ENCODE data around the gene CCDC102B. TPM values are rescaled to one million over a fixed set of nuclear protein-coding genes. Genes with fewer than 3 reads are reported as not detected.

CCDC102B gene
- total RNA-seq, 1 donor from 2014 or later = 4.9 TPM

- ATAC-seq (no peak), DNase-seq (no peak)
- intact Hi-C loops (cut with micrococcal nuclease) = no loop called here
Measured at GRCh38 chr18:69022426-69022825, 224.5 kb downstream of the CCDC102B start.

DNA sequence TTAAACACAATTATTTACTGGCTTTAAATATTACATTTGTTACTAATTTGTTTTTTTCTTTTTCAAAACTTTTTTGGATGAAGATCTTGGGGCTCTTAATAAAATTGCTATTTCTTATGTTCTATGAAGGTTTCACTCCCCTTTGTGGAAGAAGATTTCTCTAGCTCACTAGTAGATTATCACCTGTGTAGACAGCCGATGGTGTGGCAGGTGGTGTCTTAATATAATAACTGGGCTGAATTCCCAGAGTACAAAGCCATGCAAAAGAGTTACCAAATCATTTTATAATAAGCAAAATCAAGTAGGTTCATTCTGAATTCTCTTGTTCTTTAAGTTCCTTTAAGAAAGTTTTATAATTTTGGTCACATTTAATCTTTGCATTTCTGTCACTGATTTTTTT, 233.7 kb downstream of the CCDC102B start:
- intact Hi-C loops (cut with micrococcal nuclease) = no loop called here
- ATAC-seq (no peak), DNase-seq (no peak)

- intact Hi-C loops (cut with micrococcal nuclease) = no loop called here
- DNase-seq = no peak
Measured at GRCh38 chr18:69032009-69032408, 234.1 kb downstream of the CCDC102B start.

DNA sequence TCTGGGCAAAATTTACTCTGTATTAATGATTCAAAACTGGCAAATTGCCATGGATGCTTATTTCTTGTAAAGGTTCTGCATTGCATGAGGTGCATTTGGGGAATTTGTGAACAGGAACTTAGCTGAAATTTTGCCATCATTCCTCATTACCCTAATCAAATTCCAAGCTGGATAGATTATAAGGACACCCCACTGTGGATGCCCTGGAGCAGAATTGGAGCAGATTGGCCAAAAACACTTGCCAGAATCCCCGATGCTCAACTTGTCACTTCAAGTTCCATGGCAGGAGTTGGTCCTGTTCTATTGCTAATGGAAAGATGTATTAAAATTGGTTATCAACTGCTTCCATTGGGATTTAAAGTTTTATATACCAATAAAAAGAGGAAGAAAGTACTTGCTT, 237.9 kb downstream of the CCDC102B start:
- intact Hi-C loops (cut with micrococcal nuclease) = no loop called here
- no peak for ATAC-seq

More at GRCh38 chr18:69032009-69032408, 234.1 kb downstream of the CCDC102B start:
- no peak for ATAC-seq

GRCh38 chr18:69044215-69044614, 246.3 kb downstream of the CCDC102B start:
- intact Hi-C loops (cut with micrococcal nuclease) = no loop called here

More for the DNA sequence above, 237.9 kb downstream of the CCDC102B start:
- no peak for DNase-seq

DNA sequence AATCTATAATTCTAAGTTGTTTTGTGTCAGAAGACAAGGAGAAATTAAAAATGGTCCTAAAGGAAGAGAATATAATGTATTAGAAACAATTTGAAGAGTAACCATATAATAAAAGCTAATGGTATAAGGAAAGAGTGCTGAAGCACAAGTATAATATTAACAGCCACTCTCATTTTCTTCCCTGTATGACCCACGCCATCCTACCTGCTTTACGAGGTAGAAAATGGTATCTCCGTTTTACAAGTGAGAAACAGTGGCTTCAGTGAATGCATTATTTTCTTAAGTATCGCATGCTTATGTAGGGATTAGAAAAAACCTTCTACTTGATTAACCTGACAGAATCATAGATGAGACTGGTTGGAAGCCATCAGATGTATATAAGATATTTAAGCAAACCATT, 266.2 kb downstream of the CCDC102B start:
- ATAC-seq (no peak), DNase-seq (no peak)
- intact Hi-C loops (cut with micrococcal nuclease) = no loop called here

More at GRCh38 chr18:69044215-69044614, 246.3 kb downstream of the CCDC102B start:
- ATAC-seq (no peak), DNase-seq (no peak)

GRCh38 chr18:69067048-69067447, 269.2 kb downstream of the CCDC102B start:
- intact Hi-C loops (cut with micrococcal nuclease) = no loop called here
- ATAC-seq (no peak), DNase-seq (no peak)

GRCh38 chr18:69071680-69072079, 273.8 kb downstream of the CCDC102B start:
- no peak for ATAC-seq
- DNase-seq = no peak
- intact Hi-C loops (cut with micrococcal nuclease) = no loop called here

DNA sequence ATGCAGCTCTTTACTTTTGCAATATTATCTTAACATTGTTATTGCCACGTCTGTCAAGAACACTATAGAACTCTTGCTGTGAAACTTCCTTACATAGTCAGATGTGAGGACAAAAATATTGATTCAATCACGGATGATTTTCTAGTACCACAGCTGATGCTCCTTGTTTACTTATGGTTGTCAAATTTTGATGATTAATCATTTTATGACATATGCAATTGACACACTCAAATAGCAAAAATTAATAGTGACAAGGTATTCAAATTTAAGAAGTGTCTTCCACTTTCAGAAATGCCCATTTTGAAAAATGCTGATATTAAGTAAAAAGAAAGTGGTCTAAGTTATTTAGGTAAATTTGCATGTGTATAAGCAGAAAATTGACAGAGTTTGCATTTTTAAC, 284.0 kb downstream of the CCDC102B start:
- no peak for DNase-seq
- no peak for ATAC-seq
- intact Hi-C loops (cut with micrococcal nuclease) = no loop called here

DNA sequence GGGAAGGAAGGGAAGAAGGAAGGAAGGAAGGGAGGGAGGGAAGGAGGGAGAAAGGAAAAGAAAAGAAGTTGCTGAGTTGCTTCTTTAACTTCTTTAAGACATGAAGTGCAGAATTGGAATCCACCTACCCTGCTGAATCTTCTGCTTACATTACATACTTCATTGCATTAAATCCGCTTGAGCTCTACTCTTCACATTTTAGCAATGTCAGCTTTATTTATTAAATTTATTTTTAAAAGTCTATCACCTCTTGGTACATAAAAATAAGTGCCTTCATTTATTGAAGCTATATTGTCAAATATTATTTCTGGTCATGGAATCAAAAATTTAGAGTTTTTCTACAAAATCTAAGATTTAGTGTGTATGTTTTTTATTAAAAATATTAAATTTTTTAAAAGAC, 284.6 kb downstream of the CCDC102B start:
- ATAC-seq = no peak
- intact Hi-C loops (cut with micrococcal nuclease) = no loop called here
- DNase-seq = no peak

- intact Hi-C loops (cut with micrococcal nuclease) = no loop called here
Measured at GRCh38 chr18:69085951-69086350, 288.1 kb downstream of the CCDC102B start.

DNA sequence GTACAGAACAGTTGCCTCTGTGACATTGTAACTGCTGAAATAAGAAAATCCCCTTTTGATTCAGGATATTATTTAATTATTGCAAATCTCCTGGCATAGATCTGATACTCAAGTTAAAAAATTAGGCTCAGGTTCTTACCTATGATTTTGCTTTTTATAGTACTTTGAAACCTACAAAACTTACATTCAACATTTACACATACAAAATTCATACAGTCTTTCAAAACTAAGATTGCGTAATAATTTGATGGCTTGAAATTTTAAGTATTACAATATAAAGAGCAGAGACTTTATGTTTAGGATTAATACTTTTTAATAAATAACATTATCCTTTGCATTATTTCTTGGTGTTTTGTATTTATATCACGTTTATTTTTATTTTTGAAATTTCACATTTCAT, 291.1 kb downstream of the CCDC102B start:
- no peak for DNase-seq
- intact Hi-C loops (cut with micrococcal nuclease) = no loop called here
- no peak for ATAC-seq

More at GRCh38 chr18:69085951-69086350, 288.1 kb downstream of the CCDC102B start:
- ATAC-seq (no peak), DNase-seq (no peak)

GRCh38 chr18:69097349-69097748, 299.5 kb downstream of the CCDC102B start:
- ATAC-seq (no peak), DNase-seq (no peak)
- intact Hi-C loops (cut with micrococcal nuclease) = no loop called here

GRCh38 chr18:69102959-69103358, 305.1 kb downstream of the CCDC102B start:
- intact Hi-C loops (cut with micrococcal nuclease) = no loop called here
- ATAC-seq = no peak
- no peak for DNase-seq

Other genes with a start within 250 kb of the CCDC102B start
- 25.7 TPM for gene TMX3, start 83.0 kb upstream of the CCDC102B start, total RNA-seq